Right ventricle myocardium superior (tissue), 1 donor: ENCODE data around the gene APOBEC3A. TPM values are rescaled to one million over a fixed set of nuclear protein-coding genes. Genes with fewer than 3 reads are reported as not detected.
"Not testable (repeated sequence)": the region's sequence is repeated elsewhere in the genome, so short reads cannot be mapped to it uniquely, and the experiment has no call there.

Experiments used
- ATAC-seq: fragments of 200-7000 bp; cut with Tn5 transposase; one replicate; pipeline ENCODE4 v1.9.1; 2020; ENCODE audit warnings: mild to moderate bottlenecking; ENCODE audit not compliant: poor library complexity
- DNase-seq: peaks from one replicate; pipeline ENCODE4 v3.0.0-alpha.2; 2020
- intact Hi-C: fragments of 100-400 bp; cut with DNase I; formaldehyde crosslinking; loops from one replicate; pipeline ENCODE4 v1.11.2; 2022
- total RNA-seq: library from RNA; stranded (reverse); fragmentation: NEBNext Ultra II Directional; extraction: Animal tissue kit (Norgen Biotek cat#: 25700); gene quantifications from one replicate; pipeline ENCODE4 v1.2.1, GENCODE V29; 2021
- donor health status: DM: no; HTN: yes; CAD: no; lungs with severe emphysema.

The APOBEC3A gene
- total RNA-seq, 1 donor from 2014 or later = 0.35 TPM

GRCh38 chr22:38968801-38969200 lies 11.4 kb downstream of the APOBEC3A start:
- ATAC-seq = no peak
- no peak for DNase-seq
- intact Hi-C loops = no loop called here

GRCh38 chr22:38970551-38970950 lies 13.1 kb downstream of the APOBEC3A start:
- no peak for DNase-seq
- no peak for ATAC-seq
- intact Hi-C loops = no loop called here

GRCh38 chr22:38971202-38971601 lies 13.8 kb downstream of the APOBEC3A start:
- DNase-seq (no peak), ATAC-seq (no peak)
- intact Hi-C loops = no loop called here

- ATAC-seq = no peak
- intact Hi-C loops = no loop called here
- no peak for DNase-seq
Observed at GRCh38 chr22:38971791-38972190, 14.4 kb downstream of the APOBEC3A start.

GRCh38 chr22:38972558-38972957 lies 15.1 kb downstream of the APOBEC3A start:
- ATAC-seq = no peak

GRCh38 chr22:38973289-38974169 lies 16.1 kb downstream of the APOBEC3A start:
- DNase-seq (no peak), ATAC-seq (no peak)
- intact Hi-C loops = no loop called here

More at GRCh38 chr22:38972558-38972957, 15.1 kb downstream of the APOBEC3A start:
- intact Hi-C loops = no loop called here
- DNase-seq = no peak

- intact Hi-C loops = no loop called here
- DNase-seq (no peak), ATAC-seq (no peak)
Observed at GRCh38 chr22:38974170-38974825, 16.9 kb downstream of the APOBEC3A start.

- ATAC-seq = no peak
- intact Hi-C loops = no loop called here
- no peak for DNase-seq
Observed at GRCh38 chr22:38974826-38975175, 17.4 kb downstream of the APOBEC3A start.

- DNase-seq, intact Hi-C loops, ATAC-seq: not testable (repeated sequence)
Observed at GRCh38 chr22:38977289-38977688, 19.9 kb downstream of the APOBEC3A start.

- intact Hi-C loops, DNase-seq, ATAC-seq: not testable (repeated sequence)
Observed at GRCh38 chr22:38980587-38980986, 23.2 kb downstream of the APOBEC3A start.

GRCh38 chr22:38981005-38981991 lies 23.9 kb downstream of the APOBEC3A start:
- DNase-seq = no peak
- intact Hi-C loops = no loop called here

GRCh38 chr22:38981992-38982927 lies 24.9 kb downstream of the APOBEC3A start, which contains the start of gene APOBEC3B:
TSS of gene APOBEC3B (plus strand) at chr22:38982347. CDS start at chr22:38982454, 107 bp downstream.
- intact Hi-C loops = no loop called here
- ATAC-seq (peak; percentile 99), DNase-seq (peak; percentile 77)

More at GRCh38 chr22:38981005-38981991, 23.9 kb downstream of the APOBEC3A start:
- peak; percentile 50 for ATAC-seq

- ATAC-seq = no peak
- intact Hi-C loops = no loop called here
Observed at GRCh38 chr22:38984224-38984623, 26.8 kb downstream of the APOBEC3A start.

GRCh38 chr22:38984784-38985757 lies 27.7 kb downstream of the APOBEC3A start:
- intact Hi-C loops, ATAC-seq, DNase-seq: not testable (repeated sequence)

More at GRCh38 chr22:38984224-38984623, 26.8 kb downstream of the APOBEC3A start:
- no peak for DNase-seq

GRCh38 chr22:38986629-38987028 lies 29.2 kb downstream of the APOBEC3A start:
- intact Hi-C loops = no loop called here
- ATAC-seq = no peak
- DNase-seq = no peak

- no peak for ATAC-seq
- DNase-seq = no peak
- intact Hi-C loops = no loop called here
Observed at GRCh38 chr22:38987171-38987895, 29.9 kb downstream of the APOBEC3A start.
